ENCODE results near the gene TFB1M. TPM values are rescaled to one million over a fixed set of nuclear protein-coding genes. Genes with fewer than 3 reads are reported as not detected.

Gene TFB1M
- total RNA-seq, 6 experiments from 2014 or later: 12.3 to 18.9 (median 16.2) TPM

DNA sequence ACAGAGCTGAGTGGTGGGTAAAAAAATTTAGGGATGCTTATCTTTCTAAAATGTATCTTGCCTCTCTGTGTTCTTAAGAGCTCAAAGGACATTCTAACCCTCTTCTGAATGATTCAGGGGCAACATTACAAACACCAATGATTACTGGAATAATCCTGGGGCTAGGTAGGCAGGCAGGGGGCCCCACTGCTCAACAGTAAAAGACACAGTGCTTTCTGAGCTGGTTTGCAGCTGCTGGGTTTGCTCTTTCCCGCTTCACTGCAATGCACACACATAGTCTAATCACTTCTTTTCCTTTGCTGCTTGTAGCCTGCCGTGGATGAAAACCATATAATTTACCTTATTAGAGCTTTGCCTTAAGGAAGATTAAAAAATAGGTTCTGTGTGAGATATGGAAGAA lies 26.5 kb downstream of the TFB1M start:
- no peak overlapping the region for H3K4me3 ChIP-seq
- no peaks in the 10 kb centered on the region for H3K27me3 ChIP-seq
- DNase-seq (no peak), ATAC-seq (no peak)
- H3K9me3 ChIP-seq: no peaks in the 10 kb centered on the region
- TF ChIP-seq, protein P1, sequence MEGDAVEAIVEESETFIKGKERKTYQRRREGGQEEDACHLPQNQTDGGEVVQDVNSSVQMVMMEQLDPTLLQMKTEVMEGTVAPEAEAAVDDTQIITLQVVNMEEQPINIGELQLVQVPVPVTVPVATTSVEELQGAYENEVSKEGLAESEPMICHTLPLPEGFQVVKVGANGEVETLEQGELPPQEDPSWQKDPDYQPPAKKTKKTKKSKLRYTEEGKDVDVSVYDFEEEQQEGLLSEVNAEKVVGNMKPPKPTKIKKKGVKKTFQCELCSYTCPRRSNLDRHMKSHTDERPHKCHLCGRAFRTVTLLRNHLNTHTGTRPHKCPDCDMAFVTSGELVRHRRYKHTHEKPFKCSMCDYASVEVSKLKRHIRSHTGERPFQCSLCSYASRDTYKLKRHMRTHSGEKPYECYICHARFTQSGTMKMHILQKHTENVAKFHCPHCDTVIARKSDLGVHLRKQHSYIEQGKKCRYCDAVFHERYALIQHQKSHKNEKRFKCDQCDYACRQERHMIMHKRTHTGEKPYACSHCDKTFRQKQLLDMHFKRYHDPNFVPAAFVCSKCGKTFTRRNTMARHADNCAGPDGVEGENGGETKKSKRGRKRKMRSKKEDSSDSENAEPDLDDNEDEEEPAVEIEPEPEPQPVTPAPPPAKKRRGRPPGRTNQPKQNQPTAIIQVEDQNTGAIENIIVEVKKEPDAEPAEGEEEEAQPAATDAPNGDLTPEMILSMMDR (IDR thresholded peaks at IDR 0.05): no peak
- no peak for TF ChIP-seq POLR2A (IDR thresholded peaks at IDR 0.05)
- H3K36me3 ChIP-seq: peaks cover 0 to 30% (median 4%) of the 10 kb centered on the region in 4 donors
- WGBS (ENCODE audit: insufficient coverage, low coverage, low lambda C conversion rate, missing lambda C conversion rate): 90% methylated on average over 2 of the region's 2 CpGs
- H3K27ac ChIP-seq: no peak overlapping the region
- no peaks in the 10 kb centered on the region for H3K4me1 ChIP-seq
- intact Hi-C loops (cut with DNase I): no loop called here

DNA sequence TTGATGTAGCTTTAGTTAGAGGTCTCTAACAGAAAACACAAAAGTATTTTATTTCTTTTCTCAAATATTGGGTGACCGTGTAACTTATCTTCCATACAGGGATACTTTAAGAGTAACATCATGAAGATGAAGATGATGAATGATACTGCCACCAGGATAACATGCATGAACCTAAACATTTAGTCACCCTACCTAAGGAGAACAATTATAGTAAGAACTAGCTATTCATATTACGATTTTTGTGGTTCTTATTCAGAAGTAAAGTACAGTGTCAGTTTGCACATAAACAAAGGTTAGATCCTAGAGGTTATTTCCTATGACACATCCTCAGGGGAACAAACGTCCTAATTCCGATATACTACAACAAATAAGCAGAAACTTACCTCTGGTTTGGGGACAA lies 29.5 kb downstream of the TFB1M start:
- Histone ChIP-seq H3K36me3 (peaks cover 0 to 30% (median 4%) of the 10 kb centered on the region in 4 donors), H3K27ac (no peak overlapping the region), H3K4me1 (no peaks in the 10 kb centered on the region), H3K27me3 (no peaks in the 10 kb centered on the region), H3K9me3 (no peaks in the 10 kb centered on the region), H3K4me3 (no peak overlapping the region)
- TF ChIP-seq, protein P1 (IDR thresholded peaks at IDR 0.05): no peak
- no peak for TF ChIP-seq POLR2A (IDR thresholded peaks at IDR 0.05)
- DNase-seq: no peak
- intact Hi-C loops (cut with DNase I): no loop called here
- 80% methylated on average over 4 of the region's 4 CpGs for WGBS (ENCODE audit: insufficient coverage, low coverage, low lambda C conversion rate, missing lambda C conversion rate)
- ATAC-seq: no peak

DNA sequence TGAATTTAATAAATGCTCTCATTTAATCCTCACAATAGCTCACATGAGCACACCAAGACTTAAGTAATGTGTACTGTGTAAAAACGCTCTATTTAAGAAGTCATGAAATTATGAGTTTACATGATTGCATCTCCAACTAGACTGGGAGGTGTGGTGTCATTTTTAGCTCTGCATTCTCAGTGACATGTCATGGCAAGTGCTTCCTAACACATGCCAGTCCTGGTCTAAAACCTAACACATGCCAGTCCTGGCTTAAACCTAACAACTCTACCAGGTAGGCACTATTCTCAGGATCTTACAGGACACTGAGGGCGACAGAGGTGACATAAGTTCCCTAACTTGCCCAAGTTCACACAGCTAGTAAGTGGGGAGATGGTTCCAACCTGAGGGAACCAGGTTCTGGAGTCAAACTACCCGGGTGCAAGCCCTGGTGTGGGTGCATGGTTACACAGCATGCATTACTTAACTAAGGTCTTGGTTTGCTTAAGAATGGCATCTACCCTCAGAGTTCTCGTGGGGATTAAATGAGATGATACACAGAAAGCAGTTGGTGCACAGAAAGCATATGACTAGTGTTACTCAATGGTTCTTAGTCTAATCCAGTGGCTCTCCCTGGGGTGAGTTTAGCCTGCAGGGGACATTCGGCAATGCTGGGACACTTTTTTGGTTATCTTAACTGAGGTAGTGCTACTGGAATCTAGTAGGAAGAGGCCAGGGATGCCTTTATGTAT lies 35.8 kb downstream of the TFB1M start:
- H3K36me3 ChIP-seq: no peaks in the 10 kb centered on the region
- H3K9me3 ChIP-seq: no peaks in the 10 kb centered on the region
- no peak overlapping the region for H3K27ac ChIP-seq
- no peaks in the 10 kb centered on the region for H3K4me1 ChIP-seq
- TF ChIP-seq, protein P1 (IDR thresholded peaks at IDR 0.05): no peak
- no peak for TF ChIP-seq POLR2A (IDR thresholded peaks at IDR 0.05)
- ATAC-seq (no peak), DNase-seq (no peak)
- intact Hi-C loops (cut with DNase I): no loop called here
- 96% methylated on average over 4 of the region's 5 CpGs for WGBS (ENCODE audit: insufficient coverage, low coverage, low lambda C conversion rate, missing lambda C conversion rate)
- H3K27me3 ChIP-seq: no peaks in the 10 kb centered on the region
- H3K4me3 ChIP-seq: no peak overlapping the region

DNA sequence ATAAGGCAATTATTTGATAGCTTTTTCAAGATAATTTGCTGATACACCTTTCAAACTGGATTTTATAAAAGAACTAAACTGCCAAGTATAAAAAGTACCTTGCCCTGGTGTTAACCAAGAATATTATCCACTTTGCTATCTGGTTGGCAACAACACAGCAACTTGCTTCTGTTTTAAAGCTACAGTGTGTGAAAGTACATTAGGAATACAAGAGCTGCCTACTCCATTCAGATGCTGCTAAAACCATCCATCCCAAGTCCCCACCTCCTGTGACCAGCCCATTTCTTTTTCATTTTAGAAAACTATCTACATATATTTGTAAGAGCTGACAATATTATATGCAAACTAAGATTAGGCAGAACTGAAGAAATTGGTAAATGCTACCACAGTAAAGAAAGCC lies 37.6 kb downstream of the TFB1M start:
- Histone ChIP-seq H3K4me1 (no peaks in the 10 kb centered on the region), H3K36me3 (no peaks in the 10 kb centered on the region), H3K27ac (no peak overlapping the region), H3K9me3 (no peaks in the 10 kb centered on the region), H3K4me3 (no peak overlapping the region), H3K27me3 (no peaks in the 10 kb centered on the region)
- no peak for DNase-seq
- TF ChIP-seq, protein P1 (IDR thresholded peaks at IDR 0.05): no peak
- TF ChIP-seq POLR2A (IDR thresholded peaks at IDR 0.05): no peak
- intact Hi-C loops (cut with DNase I): no loop called here
- ATAC-seq: no peak

All from right lobe of liver (tissue), 6 donors.